H9 (cell line): ENCODE results near the gene ARHGAP12. TPM values are rescaled to one million over a fixed set of nuclear protein-coding genes. Genes with fewer than 3 reads are reported as not detected.

ENCODE experiments used
- DNase-seq: peaks from one replicate; pipeline ENCODE4 v3.0.0-alpha.2; 2017
- H2AFZ ChIP-seq: one replicate; pipeline ENCODE4 v1.6.1; 2013; ENCODE audit warnings: mild to moderate bottlenecking, low read length, control low read depth, moderate library complexity
- H2AK5ac ChIP-seq: 2 replicates; pipeline ENCODE4 v1.6.1; 2013; ENCODE audit warnings: low read length, control low read depth, mixed read lengths; ENCODE audit not compliant: insufficient read length
- H2BK120ac ChIP-seq: one replicate; pipeline ENCODE4 v1.6.1; 2013; ENCODE audit warnings: low read depth, mild to moderate bottlenecking, low read length, control low read depth, inconsistent platforms; ENCODE audit not compliant: poor library complexity, severe bottlenecking
- H2BK12ac ChIP-seq: 2 replicates; pipeline ENCODE4 v1.6.1; 2013; ENCODE audit warnings: low read length, control low read depth, mixed read lengths, low read depth; ENCODE audit not compliant: insufficient read length
- H2BK15ac ChIP-seq: 2 replicates; pipeline ENCODE4 v1.6.1; 2013; ENCODE audit warnings: low read depth, low read length, control low read depth
- H2BK20ac ChIP-seq: one replicate; pipeline ENCODE4 v1.6.1; 2013; ENCODE audit warnings: low read depth, mild to moderate bottlenecking, low read length, control low read depth, inconsistent platforms; ENCODE audit not compliant: poor library complexity, severe bottlenecking
- H2BK5ac ChIP-seq: 2 replicates; pipeline ENCODE4 v1.6.1; 2013; ENCODE audit warnings: low read length, control low read depth, mixed read lengths; ENCODE audit not compliant: insufficient read length
- H3K14ac ChIP-seq: 2 replicates; pipeline ENCODE4 v1.6.1; 2013; ENCODE audit warnings: low read length, control low read depth; ENCODE audit not compliant: insufficient read depth
- H3K18ac ChIP-seq: 2 replicates; pipeline ENCODE4 v1.6.1; 2013; ENCODE audit warnings: low read depth, mild to moderate bottlenecking, mixed read lengths, low read length, control low read depth; ENCODE audit not compliant: insufficient read length
- H3K23ac ChIP-seq: 2 replicates; pipeline ENCODE4 v1.6.1; 2013; ENCODE audit warnings: low read length, control low read depth, mixed read lengths, low read depth; ENCODE audit not compliant: insufficient read length
- H3K23me2 ChIP-seq: 2 replicates; pipeline ENCODE4 v1.6.1; 2013; ENCODE audit warnings: low read depth, mild to moderate bottlenecking, mixed read lengths, low read length, control low read depth; ENCODE audit not compliant: insufficient read length, poor library complexity, severe bottlenecking
- H3K27ac ChIP-seq: 2 replicates; pipeline ENCODE4 v1.5.1; 2013; ENCODE audit warnings: low read length, control low read depth, mixed read lengths, low read depth; ENCODE audit not compliant: insufficient read length
- H3K27me3 ChIP-seq: 2 replicates; pipeline ENCODE4 v1.6.1; 2013; ENCODE audit warnings: low read length, control low read depth, inconsistent platforms; ENCODE audit not compliant: insufficient read depth
- H3K4ac ChIP-seq: 2 replicates; pipeline ENCODE4 v1.6.1; 2013; ENCODE audit warnings: low read depth, mild to moderate bottlenecking, control low read depth, inconsistent platforms, low read length, moderate library complexity
- H3K4me1 ChIP-seq: 2 replicates; pipeline ENCODE4 v1.6.1; 2013; ENCODE audit warnings: low read length, control low read depth, inconsistent platforms; ENCODE audit not compliant: insufficient read depth
- H3K4me2 ChIP-seq: 2 replicates; pipeline ENCODE4 v1.6.1; 2013; ENCODE audit warnings: low read length, control low read depth, mixed read lengths; ENCODE audit not compliant: insufficient read length, insufficient read depth
- H3K56ac ChIP-seq: 2 replicates; pipeline ENCODE4 v1.6.1; 2013; ENCODE audit warnings: low read depth, mild to moderate bottlenecking, mixed read lengths, low read length, control low read depth; ENCODE audit not compliant: insufficient read length
- H3K79me1 ChIP-seq: 2 replicates; pipeline ENCODE4 v1.6.1; 2013; ENCODE audit warnings: low read depth, mild to moderate bottlenecking, moderate library complexity, low read length, control low read depth, inconsistent platforms; ENCODE audit not compliant: insufficient read depth, poor library complexity, severe bottlenecking
- H3K79me2 ChIP-seq: 2 replicates; pipeline ENCODE4 v1.6.1; 2013; ENCODE audit warnings: low read length, control low read depth, inconsistent platforms; ENCODE audit not compliant: insufficient read depth
- H3K9ac ChIP-seq: 2 replicates; pipeline ENCODE4 v1.6.1; 2013; ENCODE audit warnings: low read length, control low read depth, mixed read lengths; ENCODE audit not compliant: insufficient read length; ENCODE audit errors: extremely low read depth
- H3K9me3 ChIP-seq: one replicate; pipeline ENCODE4 v1.6.1; 2013; ENCODE audit warnings: low read depth, low read length, inconsistent platforms; ENCODE audit not compliant: control insufficient read depth
- H3T11ph ChIP-seq: one replicate; pipeline ENCODE4 v1.6.1; 2013; ENCODE audit warnings: mild to moderate bottlenecking, low read length, control low read depth, inconsistent platforms
- H4K20me1 ChIP-seq: one replicate; pipeline ENCODE4 v1.6.1; 2013; ENCODE audit not compliant: control insufficient read depth, insufficient read length, insufficient read depth
- H4K5ac ChIP-seq: 2 replicates; pipeline ENCODE4 v1.6.1; 2013; ENCODE audit warnings: low read depth, mild to moderate bottlenecking, mixed read lengths, low read length, control low read depth; ENCODE audit not compliant: insufficient read length
- H4K8ac ChIP-seq: replicated peaks from 2 replicates; pipeline ENCODE4 v1.6.1; 2013; ENCODE audit warnings: low read length, control low read depth, mixed read lengths, low read depth; ENCODE audit not compliant: insufficient read length
- H4K91ac ChIP-seq: 2 replicates; pipeline ENCODE4 v1.6.1; 2013; ENCODE audit warnings: low read depth, mild to moderate bottlenecking, moderate library complexity, mixed read lengths, low read length, control low read depth; ENCODE audit not compliant: insufficient read length
- H3K27ac Mint-ChIP-seq, 3 experiments: 2 replicates in 2 of 3; 3 replicates in 1 of 3; pipeline ENCODE4 v1.8.0; 2020 to 2021; ENCODE audit warnings: mixed read lengths in 3 of 3, mild to moderate bottlenecking in 1 of 3, moderate library complexity in 1 of 3
- H3K27me3 Mint-ChIP-seq: 2 replicates; pipeline ENCODE4 v1.8.0; 2021; ENCODE audit warnings: low read depth, mild to moderate bottlenecking, moderate library complexity, mixed read lengths
- H3K36me3 Mint-ChIP-seq, 3 experiments: 2 replicates in 2 of 3; 3 replicates in 1 of 3; pipeline ENCODE4 v1.8.0; 2020 to 2021; ENCODE audit warnings: low read depth in 3 of 3, mixed read lengths in 3 of 3; ENCODE audit not compliant: insufficient read depth in 1 of 3
- H3K4me1 Mint-ChIP-seq, 2 experiments: 2 replicates each; pipeline ENCODE4 v1.8.0; 2020; ENCODE audit warnings: mixed read lengths in 2 of 2
- H3K4me3 Mint-ChIP-seq, 2 experiments: 2 replicates in 1 of 2; 3 replicates in 1 of 2; pipeline ENCODE4 v1.8.0; 2020 to 2021; ENCODE audit warnings: mild to moderate bottlenecking in 2 of 2, mixed read lengths in 2 of 2, moderate library complexity in 1 of 2
- H3K9me3 Mint-ChIP-seq, 2 experiments: 2 replicates in 1 of 2; 3 replicates in 1 of 2; pipeline ENCODE4 v1.8.0; 2020; ENCODE audit warnings: mild to moderate bottlenecking in 2 of 2, mixed read lengths in 2 of 2, moderate library complexity in 1 of 2
- CTCF ChIP-seq: fragments of 200-600 bp; sonication (generic); conservative IDR thresholded peaks from 3 replicates; pipeline ENCODE4 v1.8.0; 2021; ENCODE audit warnings: antibody characterized with exemption, mild to moderate bottlenecking
- WGBS: extraction: QIAGEN DNeasy Blood & Tissue Kit; methylation state at CpG from one replicate; pipeline ENCODE4 v1.1.7; 2013; ENCODE audit warnings: missing lambda C conversion rate, low lambda C conversion rate, mixed read lengths; ENCODE audit not compliant: insufficient read length; ENCODE audit errors: extremely low coverage; 5-methylcytosine and 5-hydroxymethylcytosine counted together
- total RNA-seq: library from RNA; stranded (reverse); gene quantifications from 2 replicates; pipeline ENCODE4 v1.2.1, GENCODE V29; 2021

ARHGAP12 gene
- total RNA-seq, 1 experiment from 2014 or later: 34.3 TPM

GRCh38 chr10:31776159-31776558 lies 152.5 kb downstream of the ARHGAP12 start:
- H3K4me1 Mint-ChIP-seq: peaks cover 8 to 10% of the 10 kb centered on the region in 2 experiments

More at GRCh38 chr10:31776159-31776558, 152.5 kb downstream of the ARHGAP12 start:
- no CpG with 5 or more reads among the region's 5 CpGs for WGBS
- Histone ChIP-seq H2AFZ (no peak overlapping the region), H4K5ac (no peak overlapping the region), H2AK5ac (no peak overlapping the region), H3K18ac (no peak overlapping the region), H3K14ac (no peak overlapping the region), H3K23me2 (no peaks in the 10 kb centered on the region), H2BK120ac (no peak overlapping the region), H3K9me3 (no peaks in the 10 kb centered on the region), H3K23ac (no peak overlapping the region), H3K27ac (no peak overlapping the region), H3K79me1 (no peaks in the 10 kb centered on the region), H3K4me1 (no peaks in the 10 kb centered on the region), H3K4me2 (no peak overlapping the region), H3K4ac (no peak overlapping the region), H4K91ac (no peak overlapping the region), H2BK15ac (no peak overlapping the region), H3K9ac (no peak overlapping the region), H4K20me1 (no peaks in the 10 kb centered on the region), H2BK5ac (no peak overlapping the region), H3K56ac (no peak overlapping the region), H4K8ac (no peak overlapping the region), H2BK12ac (no peak overlapping the region), H2BK20ac (no peak overlapping the region), H3T11ph (no peak overlapping the region), H3K79me2 (no peaks in the 10 kb centered on the region), H3K27me3 (no peaks in the 10 kb centered on the region)
- peaks cover 9 to 17% of the 10 kb centered on the region in 2 experiments for H3K9me3 Mint-ChIP-seq
- no peak for TF ChIP-seq CTCF
- H3K4me3 Mint-ChIP-seq: no peak overlapping the region
- no peak for DNase-seq
- no peaks in the 10 kb centered on the region; the same call in none of the 2 replicates for H3K27me3 Mint-ChIP-seq
- H3K27ac Mint-ChIP-seq: no peak overlapping the region
- H3K36me3 Mint-ChIP-seq: peaks cover 0 to 10% (median 9%) of the 10 kb centered on the region in 3 experiments; a peak in 5 of 7 replicates
